Right atrium auricular region (tissue), 2 donors: ENCODE data around the gene PRKCB. TPM values are rescaled to one million over a fixed set of nuclear protein-coding genes. Genes with fewer than 3 reads are reported as not detected.

Experiments used
- DNase-seq: peaks from one replicate; pipeline ENCODE4 v3.0.0-alpha.2; 2019; ENCODE audit warnings: low spot score
- H3K27ac ChIP-seq, 2 donors: fragments of 200-600 bp; sonication (generic); 1 replicate in 1 of 2; 2 replicates in 1 of 2; pipeline ENCODE4 v1.5.1; 2016 to 2019
- H3K27me3 ChIP-seq, 2 donors: fragments of 200-600 bp; sonication (generic); one replicate each; pipeline versions ENCODE4 v1.5.1 to v1.6.0; 2017 to 2019
- H3K36me3 ChIP-seq: fragments of 200-600 bp; sonication (generic); one replicate; pipeline ENCODE4 v1.5.1; 2016
- H3K4me1 ChIP-seq, 2 donors: fragments of 200-600 bp; sonication (generic); one replicate each; pipeline versions ENCODE4 v1.5.1 to v1.6.0; 2017 to 2019
- H3K4me3 ChIP-seq, 2 donors: fragments of 200-600 bp; sonication (generic); 1 replicate in 1 of 2; 2 replicates in 1 of 2; pipeline ENCODE4 v1.5.1; 2017 to 2019; ENCODE audit warnings: mild to moderate bottlenecking in 1 of 2, moderate library complexity in 1 of 2
- H3K9me3 ChIP-seq, 2 donors: fragments of 200-600 bp; sonication (generic); one replicate each; pipeline ENCODE4 v1.5.1; 2019
- total RNA-seq, 2 donors: library from RNA; depleted of rRNA; stranded (reverse); fragments of >200 nt; gene quantifications; one replicate each; pipeline ENCODE4 v1.1.0, GENCODE V29; 2016
- TF ChIP-seq, protein P1 (sequence below), 2 donors: fragments of 200-600 bp; sonication (generic); IDR thresholded peaks; one replicate each; pipeline ENCODE4 v1.5.1; 2019; ENCODE audit warnings: antibody characterized with exemption in 2 of 2

PRKCB gene
- total RNA-seq, 2 donors from 2014 or later, result 0.93 to 3.1 TPM

DNA sequence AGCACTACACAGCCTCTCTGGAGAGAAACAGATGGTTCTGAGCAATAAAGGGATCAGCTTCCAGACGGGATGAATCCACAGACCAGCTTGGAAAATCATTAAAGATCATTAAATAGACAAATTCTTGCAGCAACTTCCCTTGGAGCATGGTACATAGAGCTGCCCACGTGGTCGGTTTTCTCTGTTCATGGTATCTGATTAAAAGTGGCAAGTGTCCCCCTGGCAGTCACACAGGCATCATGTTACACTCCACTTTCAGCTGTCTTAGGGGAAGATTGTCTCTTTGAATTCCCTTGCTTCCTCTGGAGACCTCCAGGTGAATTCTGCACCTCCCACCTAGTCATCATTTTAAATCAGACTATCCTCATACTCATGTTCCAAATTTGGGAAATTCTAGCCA lies 328.2 kb downstream of the PRKCB start:
- DNase-seq, result no peak
- TF ChIP-seq, protein P1, sequence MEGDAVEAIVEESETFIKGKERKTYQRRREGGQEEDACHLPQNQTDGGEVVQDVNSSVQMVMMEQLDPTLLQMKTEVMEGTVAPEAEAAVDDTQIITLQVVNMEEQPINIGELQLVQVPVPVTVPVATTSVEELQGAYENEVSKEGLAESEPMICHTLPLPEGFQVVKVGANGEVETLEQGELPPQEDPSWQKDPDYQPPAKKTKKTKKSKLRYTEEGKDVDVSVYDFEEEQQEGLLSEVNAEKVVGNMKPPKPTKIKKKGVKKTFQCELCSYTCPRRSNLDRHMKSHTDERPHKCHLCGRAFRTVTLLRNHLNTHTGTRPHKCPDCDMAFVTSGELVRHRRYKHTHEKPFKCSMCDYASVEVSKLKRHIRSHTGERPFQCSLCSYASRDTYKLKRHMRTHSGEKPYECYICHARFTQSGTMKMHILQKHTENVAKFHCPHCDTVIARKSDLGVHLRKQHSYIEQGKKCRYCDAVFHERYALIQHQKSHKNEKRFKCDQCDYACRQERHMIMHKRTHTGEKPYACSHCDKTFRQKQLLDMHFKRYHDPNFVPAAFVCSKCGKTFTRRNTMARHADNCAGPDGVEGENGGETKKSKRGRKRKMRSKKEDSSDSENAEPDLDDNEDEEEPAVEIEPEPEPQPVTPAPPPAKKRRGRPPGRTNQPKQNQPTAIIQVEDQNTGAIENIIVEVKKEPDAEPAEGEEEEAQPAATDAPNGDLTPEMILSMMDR (IDR thresholded peaks at IDR 0.05), result no peak
- Histone ChIP-seq H3K4me1 (no peaks in the 10 kb centered on the region), H3K27me3 (no peaks in the 10 kb centered on the region), H3K27ac (no peak overlapping the region), H3K9me3 (no peaks in the 10 kb centered on the region), H3K4me3 (no peak overlapping the region), H3K36me3 (no peaks in the 10 kb centered on the region)

DNA sequence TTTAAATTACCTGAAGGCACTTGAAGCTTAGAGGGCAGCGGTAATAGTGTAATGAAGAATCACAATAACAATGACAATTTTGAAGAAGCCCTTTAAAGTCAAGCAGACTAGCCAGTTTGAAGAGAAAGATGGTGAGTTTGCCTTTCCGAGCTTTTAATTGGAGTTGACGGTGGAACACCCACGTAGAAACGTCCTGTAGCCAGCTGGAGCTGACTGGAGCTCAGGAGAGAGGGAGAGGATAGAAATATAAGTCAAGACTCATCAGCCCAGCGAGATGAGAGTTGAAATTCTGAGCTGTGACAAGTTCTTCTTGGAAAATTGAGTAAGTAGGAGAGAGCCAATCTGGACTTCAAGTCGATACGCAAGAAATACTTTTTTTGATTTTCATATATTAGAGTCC lies 328.6 kb downstream of the PRKCB start:
- no peaks in the 10 kb centered on the region for H3K4me1 ChIP-seq
- H3K36me3 ChIP-seq, result no peaks in the 10 kb centered on the region
- TF ChIP-seq, protein P1 (IDR thresholded peaks at IDR 0.05), result no peak
- H3K9me3 ChIP-seq, result no peaks in the 10 kb centered on the region
- no peaks in the 10 kb centered on the region for H3K27me3 ChIP-seq
- no peak overlapping the region for H3K4me3 ChIP-seq
- DNase-seq, result no peak
- no peak overlapping the region for H3K27ac ChIP-seq

DNA sequence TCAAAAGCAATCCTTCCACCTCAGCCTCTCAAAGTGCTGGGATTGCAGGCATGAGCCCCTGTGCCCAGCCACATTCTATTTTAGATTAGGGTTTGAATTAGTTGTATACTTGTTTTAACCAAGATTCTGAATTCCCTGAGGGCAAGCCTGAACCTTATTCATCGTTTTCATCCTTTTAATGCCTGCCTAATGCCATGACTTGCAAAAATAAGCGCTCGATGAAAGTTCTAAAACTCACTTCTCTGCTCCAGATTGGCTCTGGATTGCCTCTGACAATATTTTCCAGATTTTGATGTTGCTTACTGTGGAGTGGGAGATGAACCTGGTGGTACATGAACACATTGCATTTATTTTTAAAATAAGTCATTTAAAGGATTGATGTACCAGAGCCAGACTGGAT lies 329.5 kb downstream of the PRKCB start:
- H3K27me3 ChIP-seq, result no peaks in the 10 kb centered on the region
- no peak overlapping the region for H3K4me3 ChIP-seq
- no peak for DNase-seq
- H3K27ac ChIP-seq, result no peak overlapping the region
- no peaks in the 10 kb centered on the region for H3K4me1 ChIP-seq
- no peaks in the 10 kb centered on the region for H3K36me3 ChIP-seq
- TF ChIP-seq, protein P1 (IDR thresholded peaks at IDR 0.05), result no peak
- H3K9me3 ChIP-seq, result no peaks in the 10 kb centered on the region

DNA sequence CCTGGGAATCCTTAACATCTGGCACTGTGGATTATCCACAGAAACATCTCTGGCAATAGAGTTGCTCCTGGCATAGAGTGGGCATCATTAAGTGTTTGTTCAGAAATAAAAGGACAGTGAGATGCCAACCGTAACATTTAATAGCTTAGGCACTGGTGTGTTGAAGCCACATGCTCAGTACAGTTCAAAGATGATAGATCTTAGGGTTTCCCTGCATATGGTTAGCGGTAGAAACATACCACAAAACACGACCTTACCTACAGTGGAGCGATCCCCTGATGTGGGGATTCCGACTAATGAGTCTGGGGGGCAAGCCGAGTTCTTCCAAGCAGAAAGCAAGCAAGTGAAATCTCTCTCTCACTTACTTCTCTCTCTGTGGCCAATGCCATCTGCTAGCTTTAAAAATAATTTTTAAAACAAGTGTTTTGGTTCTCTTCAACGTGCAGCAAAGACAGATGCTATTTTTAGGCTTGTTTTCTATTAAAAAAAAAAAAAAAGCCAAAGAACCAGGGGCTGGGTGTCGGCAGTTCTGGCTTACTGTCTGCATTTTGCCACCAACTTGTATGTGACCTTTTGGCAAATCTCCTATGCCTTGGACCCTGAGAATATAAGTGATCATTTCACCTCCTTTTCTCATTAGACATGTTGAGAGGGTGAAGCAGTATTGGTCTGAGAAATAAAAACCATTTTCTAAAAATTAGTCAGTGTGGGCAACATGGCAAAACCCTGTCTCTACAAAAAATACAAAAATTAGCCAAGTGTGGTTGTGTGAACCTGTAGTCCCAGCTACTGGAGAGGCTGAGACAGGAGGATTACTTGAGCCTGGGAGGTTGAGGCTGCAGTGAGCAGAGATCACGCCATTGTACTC lies 331.1 kb downstream of the PRKCB start:
- no peaks in the 10 kb centered on the region for H3K27me3 ChIP-seq
- H3K36me3 ChIP-seq, result no peaks in the 10 kb centered on the region
- no peak for DNase-seq
- TF ChIP-seq, protein P1 (IDR thresholded peaks at IDR 0.05), result no peak
- no peak overlapping the region for H3K4me3 ChIP-seq
- no peak overlapping the region for H3K27ac ChIP-seq
- no peaks in the 10 kb centered on the region for H3K4me1 ChIP-seq
- no peaks in the 10 kb centered on the region for H3K9me3 ChIP-seq

DNA sequence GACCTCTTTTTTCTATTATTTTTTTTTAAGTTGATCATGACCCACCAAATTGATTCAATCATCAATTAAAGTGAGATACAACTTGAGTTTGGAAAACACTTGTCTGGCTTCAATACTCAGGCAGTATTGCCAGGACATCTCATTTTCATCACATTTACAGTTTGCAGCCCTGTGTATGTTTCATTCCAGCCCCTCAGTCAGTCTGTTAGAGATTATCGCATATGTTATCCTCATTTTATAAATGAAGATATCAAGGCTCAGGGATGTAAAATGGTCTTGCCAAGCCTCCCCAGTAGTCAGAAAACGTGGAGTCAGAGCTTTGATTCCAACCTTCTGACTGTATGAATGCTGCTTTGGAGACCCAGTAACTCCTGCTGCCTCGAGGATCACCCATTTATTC lies 333.1 kb downstream of the PRKCB start:
- no peaks in the 10 kb centered on the region for H3K4me1 ChIP-seq
- no peak for DNase-seq
- no peak overlapping the region for H3K4me3 ChIP-seq
- TF ChIP-seq, protein P1 (IDR thresholded peaks at IDR 0.05), result no peak
- H3K9me3 ChIP-seq, result no peaks in the 10 kb centered on the region
- H3K27ac ChIP-seq, result no peak overlapping the region
- no peaks in the 10 kb centered on the region for H3K27me3 ChIP-seq
- H3K36me3 ChIP-seq, result no peaks in the 10 kb centered on the region

DNA sequence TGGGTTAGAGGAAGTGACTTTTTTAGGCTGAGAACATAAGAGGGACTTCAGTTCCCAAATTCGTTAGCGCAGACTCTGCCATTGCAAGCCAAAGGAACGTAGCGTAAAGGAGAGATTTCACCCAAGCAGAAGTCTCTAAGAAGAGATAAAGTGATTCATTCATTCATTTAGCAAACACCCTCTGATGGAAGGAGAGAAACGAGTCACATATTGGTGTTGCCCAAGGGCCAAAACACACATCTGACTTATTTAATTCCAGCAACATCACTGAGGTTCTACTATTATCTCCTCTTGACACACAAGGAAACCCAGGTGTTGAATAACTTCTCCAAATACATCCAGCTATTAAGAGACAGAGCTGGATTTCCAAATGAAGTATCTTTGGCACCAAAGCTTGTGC lies 334.6 kb downstream of the PRKCB start:
- H3K9me3 ChIP-seq, result no peaks in the 10 kb centered on the region
- no peak overlapping the region for H3K27ac ChIP-seq
- H3K36me3 ChIP-seq, result no peaks in the 10 kb centered on the region
- H3K27me3 ChIP-seq, result no peaks in the 10 kb centered on the region
- DNase-seq, result no peak
- TF ChIP-seq, protein P1 (IDR thresholded peaks at IDR 0.05), result no peak
- H3K4me1 ChIP-seq, result no peaks in the 10 kb centered on the region
- H3K4me3 ChIP-seq, result no peak overlapping the region
